LHCN-M2 (cell line): ENCODE data around the gene ZNF674. TPM values are rescaled to one million over a fixed set of nuclear protein-coding genes. Genes with fewer than 3 reads are reported as not detected.

Experiments used
- DNase-seq: peaks from one replicate; pipeline ENCODE4 v3.0.0-alpha.2; 2012; ENCODE audit warnings: low read depth
- polyA plus RNA-seq: library from polyadenylated mRNA; unstranded; fragments of >200 nt; gene quantifications from one replicate; pipeline ENCODE4 v1.2.1, GENCODE V29; 2012; ENCODE audit warnings: missing spikeins
- total RNA-seq: library from RNA; depleted of rRNA; stranded (reverse); fragments of >200 nt; gene quantifications from 2 replicates; pipeline ENCODE4 v1.2.3, GENCODE V29; 2014; rRNA removed

Gene ZNF674
- 2.2 and 6.9 TPM in 2 replicates for total RNA-seq
- polyA plus RNA-seq = 1.1 TPM

- peak; percentile 89 for DNase-seq
Observed at GRCh38 chrX:46545111-46546005, at the start of gene ZNF674. Gene ZNF674 (minus strand): TSS chrX:46545421. CDS start chrX:46542087, 3,334 bp downstream.

GRCh38 chrX:46589977-46590723, 44.9 kb upstream of the ZNF674 start:
- DNase-seq = peak; percentile 72

GRCh38 chrX:46588263-46588662, 43.0 kb upstream of the ZNF674 start:
- DNase-seq = peak; percentile 56

- DNase-seq = no peak
Observed at GRCh38 chrX:46587753-46588171, 42.5 kb upstream of the ZNF674 start.

- DNase-seq = peak; percentile 66
Observed at GRCh38 chrX:46587158-46587557, 41.9 kb upstream of the ZNF674 start.

- DNase-seq = no peak
Observed at GRCh38 chrX:46584736-46585135, 39.5 kb upstream of the ZNF674 start.

- DNase-seq = peak; percentile 88
Observed at GRCh38 chrX:46582966-46583365, 37.7 kb upstream of the ZNF674 start.

- DNase-seq = peak; percentile 68
Observed at GRCh38 chrX:46582325-46582724, 37.1 kb upstream of the ZNF674 start.

- no peak for DNase-seq
Observed at GRCh38 chrX:46580613-46581012, 35.4 kb upstream of the ZNF674 start.

- DNase-seq = no peak
Observed at GRCh38 chrX:46579250-46579649, 34.0 kb upstream of the ZNF674 start.

GRCh38 chrX:46577221-46578005, 32.2 kb upstream of the ZNF674 start:
- DNase-seq = peak; percentile 55

GRCh38 chrX:46576458-46576857, 31.2 kb upstream of the ZNF674 start:
- no peak for DNase-seq

- DNase-seq = no peak
Observed at GRCh38 chrX:46575991-46576392, 30.8 kb upstream of the ZNF674 start.

GRCh38 chrX:46575586-46575985, 30.4 kb upstream of the ZNF674 start:
- no peak for DNase-seq

GRCh38 chrX:46574774-46575381, 29.7 kb upstream of the ZNF674 start:
- no peak for DNase-seq

- DNase-seq = no peak
Observed at GRCh38 chrX:46573892-46574773, 28.9 kb upstream of the ZNF674 start.

- peak; percentile 62 for DNase-seq
Observed at GRCh38 chrX:46573331-46573891, 28.2 kb upstream of the ZNF674 start, which contains the start of gene CHST7. Gene CHST7 (plus strand): TSS chrX:46573765. CDS start chrX:46573932, 167 bp downstream.

GRCh38 chrX:46572340-46572936, 27.2 kb upstream of the ZNF674 start:
- DNase-seq = no peak
